HG03196 (cell line): ENCODE results near the gene POMZP3.
"Not testable (repeated sequence)": the region's sequence is repeated elsewhere in the genome, so short reads cannot be mapped to it uniquely, and the experiment has no call there.

Experiments
- ATAC-seq: cut with Tn5 transposase; IDR thresholded peaks from one replicate; pipeline ENCODE4 v1.9.1; 2021; ENCODE audit not compliant: unreplicated experiment

POMZP3 gene

DNA sequence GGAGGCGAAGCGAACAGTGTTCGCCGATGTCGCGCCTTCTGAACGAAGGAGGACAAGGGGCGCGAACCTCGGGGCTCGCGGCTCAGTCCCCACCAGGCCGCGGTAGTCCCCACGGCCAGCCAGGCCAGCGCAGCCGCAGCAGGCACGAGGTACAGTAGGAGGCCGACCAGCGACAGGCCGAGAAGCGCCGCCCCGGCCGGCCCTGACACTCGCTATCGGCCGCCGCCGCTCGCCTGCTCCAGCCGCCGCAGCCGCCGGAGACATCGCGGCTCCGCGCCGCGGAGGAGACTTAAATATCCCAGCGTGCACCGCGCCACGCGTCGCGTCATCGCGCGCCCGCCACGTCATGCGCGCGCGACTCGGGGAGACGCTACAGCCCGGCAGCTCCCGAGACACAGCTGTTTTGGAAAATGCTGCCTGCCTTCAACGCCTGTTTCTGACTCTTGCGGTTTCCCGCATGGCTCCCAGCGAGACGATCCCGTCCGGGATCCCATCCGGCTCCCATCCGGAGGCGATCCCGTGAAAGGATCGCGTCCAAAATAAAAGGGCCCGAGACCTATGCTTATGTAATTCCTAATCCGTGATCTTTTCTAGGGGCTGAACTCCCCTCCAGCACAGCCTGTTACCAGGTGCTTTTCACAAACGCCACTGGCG lies at the start of gene POMZP3:
Gene POMZP3, minus strand, starts transcription at position 291 of the 654 bp plus-strand sequence. CDS start 1,215 bp downstream, outside the sequence.
- ATAC-seq = peak; percentile 84

DNA sequence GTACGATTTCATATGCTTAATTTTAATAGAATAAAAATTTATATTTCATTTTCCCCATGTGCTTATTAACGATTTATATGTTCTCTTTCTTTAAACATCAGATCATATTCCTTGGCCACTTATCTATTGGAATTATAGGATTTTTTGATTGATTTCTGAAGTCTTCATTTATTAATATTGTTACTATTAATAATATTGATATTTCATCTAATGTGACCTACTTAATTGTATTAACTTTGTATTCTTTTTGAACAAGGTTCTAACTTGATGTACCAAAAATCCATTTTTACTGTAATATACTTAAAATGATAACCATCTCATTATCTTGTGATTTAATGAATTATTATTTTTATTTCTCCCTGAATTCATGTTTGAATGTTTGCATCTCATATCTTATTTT lies 48.7 kb upstream of the POMZP3 start:
- ATAC-seq = not testable (repeated sequence)

DNA sequence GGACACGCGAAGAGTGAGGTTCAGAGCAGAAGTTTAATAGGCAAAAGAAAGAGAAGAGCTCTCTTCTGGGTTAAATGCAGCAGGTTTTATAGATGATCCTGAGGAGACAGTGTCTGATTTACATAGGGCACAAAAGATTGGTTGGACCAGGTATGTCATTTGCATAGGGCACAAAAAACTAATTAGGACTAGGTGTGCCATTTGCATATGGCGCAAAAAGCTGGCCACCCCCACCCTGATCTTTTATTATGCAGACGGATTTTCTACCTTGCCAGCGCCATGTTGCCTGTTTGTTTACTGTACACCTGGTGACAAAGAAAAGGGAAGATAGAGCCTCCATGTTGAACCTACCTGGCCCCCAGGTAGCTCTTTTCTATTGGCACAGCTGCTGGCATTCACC lies 46.3 kb upstream of the POMZP3 start:
- ATAC-seq = not testable (repeated sequence)

DNA sequence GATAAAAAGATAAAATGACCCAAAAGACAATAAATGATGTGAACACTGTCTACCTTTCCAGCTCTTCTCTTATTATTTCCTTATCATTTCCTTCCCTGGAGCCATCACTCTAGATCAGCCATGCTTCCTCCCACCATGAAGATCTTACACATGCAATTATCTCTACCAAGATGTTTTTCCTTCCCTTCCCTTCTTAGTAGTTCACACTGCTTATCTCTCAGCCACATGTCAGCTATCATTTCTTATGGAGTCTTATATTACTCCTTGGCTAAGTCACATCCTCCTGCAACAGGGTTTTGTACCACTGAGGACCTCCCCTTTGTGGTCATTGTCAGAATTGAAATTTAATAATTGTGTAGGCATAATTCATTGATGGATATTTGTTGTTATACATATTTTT lies 32.1 kb upstream of the POMZP3 start:
- ATAC-seq = not testable (repeated sequence)

DNA sequence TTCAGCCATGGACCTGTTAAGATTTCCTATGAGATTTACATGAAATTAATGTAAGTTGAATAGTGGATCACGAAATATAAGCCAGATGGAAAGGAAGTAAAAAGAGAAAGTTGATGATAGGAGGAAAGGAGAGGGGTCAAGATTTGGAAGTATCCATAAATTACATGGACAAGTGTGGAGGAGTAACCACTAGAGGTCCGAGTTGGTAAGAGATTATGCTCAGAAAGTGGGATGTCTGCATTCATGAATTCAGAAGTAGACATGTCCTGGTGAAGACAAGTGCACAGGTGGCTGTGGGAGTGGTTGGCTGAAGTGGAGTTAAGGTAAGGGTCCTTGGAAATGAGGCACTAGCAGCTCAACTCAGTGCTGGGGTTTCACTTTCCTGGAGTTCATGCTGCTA lies 29.3 kb upstream of the POMZP3 start:
- ATAC-seq = not testable (repeated sequence)

DNA sequence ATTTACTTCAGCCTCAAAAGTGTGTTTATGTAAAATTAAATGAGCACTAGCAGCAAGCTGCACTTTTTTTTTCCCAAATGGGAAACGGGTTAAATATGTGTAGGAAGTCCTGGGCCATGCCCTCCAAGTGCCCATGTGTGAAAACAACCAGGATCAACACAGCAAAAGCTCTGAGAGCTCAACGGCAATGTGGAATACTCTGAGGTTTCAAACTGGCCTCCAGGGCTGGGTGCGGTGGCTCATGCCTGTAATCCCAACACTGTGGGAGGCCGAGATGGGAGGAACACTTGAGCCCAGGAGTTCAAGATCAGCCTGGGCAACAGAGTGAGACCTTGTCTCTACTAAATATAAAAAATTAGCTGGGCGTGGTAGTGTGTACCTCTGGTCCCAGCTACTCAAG lies 15.5 kb upstream of the POMZP3 start:
- not testable (repeated sequence) for ATAC-seq

DNA sequence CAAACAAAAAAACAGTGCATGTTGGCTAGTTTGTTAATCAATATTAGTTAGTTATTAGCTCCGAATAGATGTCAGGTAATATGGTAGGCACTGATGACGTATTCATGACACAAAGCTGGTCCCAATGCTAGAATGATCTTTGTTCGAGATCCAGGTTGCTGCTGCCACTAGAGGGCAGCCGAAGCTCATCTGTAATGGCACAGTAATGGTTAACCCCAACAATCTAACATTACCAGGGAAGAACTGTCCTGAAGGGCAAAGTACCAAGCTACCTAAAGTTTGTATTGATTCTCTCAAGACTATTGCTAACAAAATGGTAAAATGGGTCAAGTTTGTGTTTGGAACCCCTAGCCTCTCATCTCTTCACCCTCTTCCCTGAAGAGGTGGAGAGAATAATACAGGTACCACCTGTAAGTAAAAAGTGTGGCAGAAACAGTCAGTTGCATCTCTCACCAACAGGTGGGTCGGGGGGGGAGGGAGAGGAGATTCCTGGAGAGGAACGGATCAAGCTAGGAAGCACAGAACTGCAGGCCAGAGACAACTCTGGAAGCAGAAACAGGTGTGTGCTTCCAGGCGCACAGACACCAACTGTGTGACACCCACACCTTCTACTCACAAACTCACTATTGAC lies 10.1 kb upstream of the POMZP3 start:
- not testable (repeated sequence) for ATAC-seq

DNA sequence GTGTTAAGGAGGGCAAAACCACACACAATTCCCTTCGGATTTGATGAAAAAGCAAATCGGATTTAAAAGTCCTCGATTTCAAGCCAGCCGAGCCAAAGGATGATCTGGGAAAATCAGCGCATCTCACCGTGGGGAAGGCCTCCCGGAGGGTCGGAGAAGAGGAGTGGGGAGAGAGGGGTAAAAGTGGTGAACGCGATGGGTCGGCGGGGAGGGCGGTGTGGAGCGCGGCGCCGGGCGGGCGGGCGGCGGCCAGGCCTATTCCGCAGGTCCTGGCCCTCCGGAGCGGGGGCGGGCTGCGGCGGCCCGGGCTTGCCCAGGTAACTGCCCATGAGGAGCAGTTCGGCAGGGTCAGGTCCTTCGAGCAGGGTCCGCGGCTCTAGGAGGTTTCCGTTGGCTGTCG lies 498 bp downstream of the POMZP3 start:
- ATAC-seq = not testable (repeated sequence)

DNA sequence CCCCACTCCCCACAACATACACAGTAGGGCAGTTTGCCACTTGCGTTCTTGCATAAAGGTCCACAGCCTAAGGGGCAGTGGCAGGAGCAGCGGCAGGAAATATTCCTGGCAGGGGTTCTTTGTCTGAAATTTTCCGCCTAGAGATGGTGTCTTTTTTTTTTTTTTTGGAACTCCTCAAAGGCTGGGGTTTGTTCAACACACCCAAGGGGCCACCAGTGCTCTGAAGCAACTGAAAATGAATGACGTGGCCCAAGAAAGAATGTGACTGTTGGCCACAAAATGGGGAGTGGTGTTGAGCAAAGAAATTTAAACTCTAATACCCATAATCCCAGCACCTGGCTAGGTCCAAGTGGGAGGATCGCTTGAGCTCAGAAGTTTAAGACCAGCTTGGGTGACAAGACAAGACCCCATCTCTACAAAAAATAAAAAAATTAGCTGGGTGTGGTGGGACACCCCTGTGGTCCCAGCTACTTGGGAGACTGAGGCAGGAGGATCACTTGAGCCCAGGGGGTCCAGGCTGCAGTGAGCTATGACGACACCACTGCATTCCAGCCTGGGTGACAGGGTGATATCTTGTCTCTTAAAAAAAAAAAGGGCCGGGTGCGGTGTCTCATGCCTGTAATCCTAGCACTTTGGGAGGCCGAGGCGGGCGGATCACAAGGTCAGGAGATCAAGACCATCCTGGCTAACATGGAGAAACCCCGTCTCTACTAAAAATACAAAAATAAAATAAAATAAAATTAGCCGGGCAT lies 7.5 kb downstream of the POMZP3 start:
- not testable (repeated sequence) for ATAC-seq

DNA sequence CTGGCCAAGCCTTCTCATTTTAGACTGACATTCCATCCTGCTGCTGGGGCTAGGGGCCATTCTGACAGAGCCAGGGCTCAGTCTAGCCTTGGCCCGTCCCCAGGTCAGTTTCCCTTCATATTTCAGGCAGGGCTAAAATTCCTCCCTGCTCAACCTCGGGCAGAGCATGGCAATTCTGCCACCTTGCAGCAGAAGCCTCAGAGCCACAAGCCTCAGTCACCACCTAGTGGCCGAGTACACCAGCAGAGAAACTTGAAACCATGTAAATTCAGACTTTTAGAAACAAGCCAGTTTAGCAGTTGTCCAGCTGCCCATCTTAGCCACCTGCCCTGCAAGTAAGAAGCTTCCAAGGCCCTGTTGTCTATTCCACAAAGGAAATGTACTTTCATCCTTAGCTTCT lies 13.3 kb downstream of the POMZP3 start:
- not testable (repeated sequence) for ATAC-seq

DNA sequence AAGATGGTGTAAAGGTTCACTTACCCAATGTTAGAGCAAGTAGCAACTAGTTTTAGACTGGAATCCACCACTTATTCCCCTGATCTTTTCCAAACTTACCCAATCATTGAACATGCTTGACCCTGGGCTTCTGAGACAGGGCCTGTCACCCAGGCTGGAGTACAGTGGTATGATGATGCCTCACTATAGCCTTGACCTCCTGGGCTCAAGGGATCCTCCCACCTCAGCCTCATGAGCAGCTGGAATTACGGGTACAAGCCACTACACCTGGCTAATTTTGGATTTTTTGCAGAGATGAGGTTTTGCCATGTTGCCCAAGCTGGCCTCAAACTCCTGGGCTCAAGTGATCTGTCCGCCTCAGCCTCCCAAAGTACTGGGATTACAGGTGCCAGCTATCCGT lies 14.8 kb downstream of the POMZP3 start:
- not testable (repeated sequence) for ATAC-seq

DNA sequence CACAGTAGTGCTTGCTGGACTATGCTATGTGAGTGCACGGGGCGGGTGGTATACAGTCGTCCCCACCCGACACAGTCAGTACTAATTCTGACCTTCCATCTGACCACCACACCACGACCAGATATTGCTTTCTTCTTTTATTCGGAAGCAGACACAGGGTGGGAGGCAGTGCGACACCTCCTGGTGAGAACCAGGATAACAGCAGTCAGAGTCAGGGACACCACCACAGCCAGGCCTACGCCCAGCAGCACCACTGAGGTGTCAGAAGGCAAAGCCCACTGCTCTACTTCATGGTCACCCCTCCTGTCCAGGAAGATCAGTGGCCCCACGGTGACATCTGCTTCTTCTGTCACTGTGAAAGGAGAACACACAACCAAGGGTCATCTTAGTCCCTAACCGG lies 17.2 kb downstream of the POMZP3 start:
- ATAC-seq = not testable (repeated sequence)

DNA sequence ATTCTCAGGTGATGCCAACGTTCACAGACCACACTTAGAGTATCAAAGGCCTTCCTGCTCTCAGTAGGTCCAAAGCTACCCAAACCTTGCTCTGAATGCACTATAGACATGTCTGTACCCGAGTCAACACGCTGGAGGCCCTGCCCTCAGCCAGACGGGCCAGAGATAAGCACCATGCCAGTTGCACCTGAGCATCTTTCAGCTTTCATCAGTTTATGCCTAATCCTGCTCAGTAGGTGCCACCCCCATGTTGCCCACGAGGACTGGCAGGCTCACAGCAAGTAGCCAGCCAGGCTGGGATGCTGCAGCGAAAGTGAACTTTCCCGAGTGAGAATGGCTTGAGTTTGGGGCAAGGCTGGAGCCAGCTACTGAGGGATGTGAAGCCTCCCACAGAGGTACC lies 18.6 kb downstream of the POMZP3 start:
- ATAC-seq = not testable (repeated sequence)

DNA sequence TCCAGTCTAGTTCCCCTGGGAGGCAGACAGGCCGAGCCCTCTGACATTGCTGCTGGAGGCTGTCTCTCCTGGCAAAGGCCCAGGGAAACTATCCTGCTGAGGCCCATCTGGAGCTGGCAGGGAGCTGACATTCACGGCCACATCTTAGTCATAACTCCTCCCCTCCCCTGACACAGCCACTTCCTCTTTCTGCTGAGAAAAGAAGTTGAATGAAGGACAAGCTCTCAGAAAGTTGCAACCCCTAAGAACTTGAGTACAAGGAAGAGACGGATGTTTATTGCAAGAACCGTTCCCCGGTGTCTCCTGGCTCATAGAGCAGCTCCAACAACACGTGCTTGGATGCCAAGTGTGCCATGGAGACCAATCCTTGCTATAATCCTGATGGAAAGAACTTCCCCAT lies 21.1 kb downstream of the POMZP3 start:
- peak; percentile 95 for ATAC-seq

DNA sequence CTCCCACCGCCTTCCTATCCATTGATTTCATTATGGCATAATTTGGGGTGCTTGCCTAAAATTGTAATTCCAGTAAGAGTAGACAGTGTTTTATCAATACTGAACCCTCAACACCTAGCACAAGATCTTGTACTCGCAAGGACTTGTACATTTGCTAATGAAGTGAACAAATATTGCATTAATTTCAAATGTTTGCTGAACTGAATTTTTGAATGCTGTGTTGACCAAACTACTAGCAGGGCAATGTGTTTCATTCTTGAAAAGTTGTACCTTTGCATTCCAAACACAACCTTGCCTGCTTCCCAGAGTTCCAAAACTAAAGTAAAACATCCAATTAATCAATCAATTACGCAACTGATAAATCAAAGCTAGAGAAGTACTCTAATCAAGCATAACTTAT lies 26.4 kb downstream of the POMZP3 start:
- ATAC-seq = not testable (repeated sequence)

DNA sequence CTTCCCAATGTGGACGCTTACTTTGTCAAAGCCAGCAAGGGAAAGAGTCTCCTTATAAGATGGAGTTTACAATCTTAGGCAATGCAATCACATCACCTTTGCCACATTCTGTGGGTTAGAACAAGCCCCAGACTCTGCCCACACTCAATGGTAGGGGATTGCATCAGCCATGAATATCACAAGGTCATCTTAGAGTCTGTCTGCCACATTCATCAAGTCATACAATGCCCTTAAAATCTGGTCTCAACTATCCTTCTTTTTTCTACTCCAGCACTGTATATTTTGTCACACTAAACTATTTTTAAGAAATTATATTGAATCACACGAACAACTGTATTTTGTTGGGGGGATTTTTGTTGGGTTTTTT lies 27.0 kb downstream of the POMZP3 start:
- ATAC-seq = not testable (repeated sequence)

DNA sequence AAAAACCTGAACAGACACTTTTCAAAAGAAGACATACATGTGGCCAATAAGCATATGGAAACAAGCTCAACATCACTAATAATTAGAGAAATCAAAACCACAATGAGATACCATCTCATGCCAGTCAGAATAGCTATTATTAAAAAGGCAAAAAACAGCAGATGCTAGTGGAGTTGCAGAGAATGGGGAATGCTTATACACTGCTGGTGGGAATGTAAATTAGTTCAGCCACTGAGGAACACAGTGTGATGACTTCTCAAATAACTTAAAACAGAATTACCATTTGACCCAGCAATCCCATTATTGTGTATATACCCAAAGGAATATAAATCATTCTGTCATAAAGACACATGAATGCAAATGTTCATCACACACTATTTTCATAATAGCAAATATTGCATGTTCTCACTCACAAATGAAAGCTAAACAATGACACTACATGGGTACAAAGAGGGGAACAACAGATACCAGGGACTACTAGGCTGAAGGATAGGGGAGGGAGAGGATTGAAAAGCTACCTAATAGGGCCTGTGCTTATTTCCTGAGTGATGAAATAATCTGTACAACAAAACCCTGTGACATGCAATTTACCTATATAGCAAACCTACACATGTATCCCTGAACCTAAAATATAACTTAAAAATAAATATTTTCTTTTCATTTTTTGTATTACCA lies 28.4 kb downstream of the POMZP3 start:
- not testable (repeated sequence) for ATAC-seq

DNA sequence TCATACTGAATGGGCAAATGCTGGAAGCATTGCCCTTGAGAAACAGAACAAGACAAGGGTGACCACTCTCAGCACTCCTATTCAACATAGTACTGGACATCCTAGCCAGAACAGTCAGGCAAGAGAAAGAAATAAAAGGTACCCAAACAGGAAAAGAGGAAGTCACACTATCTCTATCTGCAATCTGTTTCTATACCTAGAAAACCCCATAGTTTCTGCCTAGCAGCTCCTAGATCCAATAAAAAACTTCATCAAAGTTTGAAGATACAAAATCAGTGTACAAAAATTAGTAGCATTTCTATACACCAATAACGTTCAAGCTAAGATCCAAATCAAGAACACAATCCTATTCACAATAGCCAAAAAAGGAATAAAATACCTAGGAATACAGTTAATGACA lies 29.8 kb downstream of the POMZP3 start:
- not testable (repeated sequence) for ATAC-seq

DNA sequence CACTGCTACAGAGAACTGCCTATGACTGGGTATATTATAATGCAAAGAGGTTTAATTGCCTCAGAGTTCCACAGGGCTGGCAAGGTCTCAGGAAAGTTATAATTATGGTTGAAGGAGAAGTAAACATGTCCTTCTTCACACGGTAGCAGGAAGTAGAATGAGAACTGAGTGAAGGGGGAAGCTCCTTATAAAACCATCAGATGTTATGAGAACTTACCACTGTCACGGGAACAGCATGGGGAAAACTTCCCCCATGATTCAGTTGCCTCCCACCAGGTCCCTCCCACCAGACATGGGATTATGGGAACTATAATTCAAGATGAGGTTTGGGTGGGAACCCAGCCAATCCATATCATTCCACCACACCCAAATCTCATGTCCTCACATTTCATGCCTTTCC lies 34.4 kb downstream of the POMZP3 start:
- ATAC-seq = not testable (repeated sequence)

DNA sequence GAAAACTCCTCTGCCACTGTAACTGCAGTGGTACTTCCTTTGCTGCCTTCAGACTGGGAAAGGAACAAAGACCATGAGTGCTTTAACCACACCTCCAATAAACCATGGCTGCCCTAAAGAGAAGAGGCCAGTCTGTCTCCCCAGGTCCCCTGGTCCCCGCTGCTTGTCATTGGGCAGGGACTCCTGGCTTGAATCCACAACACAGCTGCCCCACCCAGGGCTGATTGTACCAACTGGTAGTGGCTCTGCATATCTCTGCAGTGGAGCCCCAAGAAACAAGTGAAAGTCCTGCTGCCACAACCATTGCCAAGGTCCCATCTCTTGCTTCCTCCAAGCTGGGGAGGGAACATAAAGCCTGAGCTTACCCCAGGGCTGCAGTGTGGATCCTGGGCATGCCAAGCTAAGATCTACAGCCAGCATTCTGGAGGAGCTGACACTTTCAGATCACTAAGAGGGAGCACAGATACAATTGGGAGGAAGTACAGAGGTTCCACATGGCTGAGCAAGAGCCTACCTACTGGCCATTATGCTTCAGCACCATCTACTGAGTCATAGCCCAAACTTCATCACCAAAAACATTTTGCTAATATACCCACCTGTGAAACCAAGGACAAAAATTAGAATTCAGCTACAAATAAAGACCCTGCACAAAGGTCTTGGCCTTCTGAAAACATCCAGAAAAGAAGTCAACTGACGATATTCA lies 35.3 kb downstream of the POMZP3 start:
- ATAC-seq = peak; percentile 71

DNA sequence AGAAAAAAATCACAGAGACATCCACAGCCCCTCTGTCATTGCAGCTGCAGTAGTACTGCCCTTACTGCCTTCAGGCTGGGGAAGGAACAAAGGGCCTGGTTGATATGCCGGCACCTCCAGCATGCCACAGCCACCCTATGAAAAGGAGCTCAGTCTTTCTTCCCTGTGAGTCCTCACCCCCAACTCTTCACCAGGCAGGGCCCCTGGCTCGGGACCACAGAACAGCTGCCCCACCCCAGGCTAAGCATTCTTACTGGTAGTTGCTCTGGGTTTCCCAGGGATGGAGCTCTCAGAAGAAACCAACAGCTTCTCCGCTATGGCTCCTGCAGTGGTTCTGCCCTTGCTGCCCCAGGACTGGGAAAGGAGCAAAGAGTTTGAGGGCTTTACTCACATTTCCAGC lies 36.0 kb downstream of the POMZP3 start:
- not testable (repeated sequence) for ATAC-seq
